ENCODE data around the gene CHRNG.

CHRNG gene

GRCh38 chr2:232533944-232534710 is 5.4 kb upstream of the CHRNG start:
- no peaks in the 10 kb centered on the region for H4K20me1 ChIP-seq (ENCODE audit: control insufficient read depth, insufficient read depth, low read depth, low read length)
- H3F3A ChIP-seq (ENCODE audit: control insufficient read depth, insufficient read depth): peaks cover 9% of the 10 kb centered on the region; the same call in 1 of the 2 replicates
- H3K79me2 ChIP-seq (ENCODE audit: control insufficient read depth, low read length): no peaks in the 10 kb centered on the region
- H3K4me3 ChIP-seq (ENCODE audit: low read length): no peak overlapping the region
- no peak overlapping the region for H3K4me2 ChIP-seq (ENCODE audit: low read length)
- TF ChIP-seq EZH2phosphoT487 (IDR thresholded peaks at IDR 0.05; ENCODE audit: borderline replicate concordance, low read length) (no peak), CTCF (IDR thresholded peaks at IDR 0.05; ENCODE audit: low read depth, low read length, poor library complexity, severe bottlenecking) (no peak)
- H3K4me1 ChIP-seq (ENCODE audit: control insufficient read depth, low read length): peaks cover 70% of the 10 kb centered on the region
- no peak overlapping the region for H3K27ac ChIP-seq (ENCODE audit: low read depth, low read length)
- H3K36me3 ChIP-seq (ENCODE audit: control insufficient read depth, low read length): no peaks in the 10 kb centered on the region
- H3K27me3 ChIP-seq (ENCODE audit: control insufficient read depth, low read length): no peaks in the 10 kb centered on the region
- H3K9me2 ChIP-seq (replicated peaks; ENCODE audit: control insufficient read depth, low read length): no peaks in the 10 kb centered on the region
- no peaks in the 10 kb centered on the region for H3K9me3 ChIP-seq (ENCODE audit: control insufficient read depth, insufficient read depth, low read length)

GRCh38 chr2:232534940-232535651 is 4.4 kb upstream of the CHRNG start:
- Histone ChIP-seq H3K36me3 (ENCODE audit: control insufficient read depth, low read length) (no peaks in the 10 kb centered on the region), H3K9me3 (ENCODE audit: control insufficient read depth, insufficient read depth, low read length) (no peaks in the 10 kb centered on the region), H3K79me2 (ENCODE audit: control insufficient read depth, low read length) (no peaks in the 10 kb centered on the region), H3K4me3 (ENCODE audit: low read length) (no peak overlapping the region), H3K9me2 (replicated peaks; ENCODE audit: control insufficient read depth, low read length) (no peaks in the 10 kb centered on the region), H3K27me3 (ENCODE audit: control insufficient read depth, low read length) (no peaks in the 10 kb centered on the region), H4K20me1 (ENCODE audit: control insufficient read depth, insufficient read depth, low read depth, low read length) (no peaks in the 10 kb centered on the region), H3K27ac (ENCODE audit: low read depth, low read length) (no peak overlapping the region), H3K4me1 (ENCODE audit: control insufficient read depth, low read length) (peaks cover 63% of the 10 kb centered on the region), H3K4me2 (ENCODE audit: low read length) (no peak overlapping the region), H3F3A (ENCODE audit: control insufficient read depth, insufficient read depth) (peaks cover 7% of the 10 kb centered on the region; the same call in 1 of the 2 replicates)
- TF ChIP-seq EZH2phosphoT487 (IDR thresholded peaks at IDR 0.05; ENCODE audit: borderline replicate concordance, low read length) (no peak), CTCF (IDR thresholded peaks at IDR 0.05; ENCODE audit: low read depth, low read length, poor library complexity, severe bottlenecking) (no peak)

GRCh38 chr2:232535761-232536530 is 3.5 kb upstream of the CHRNG start:
- Histone ChIP-seq H3K9me3 (ENCODE audit: control insufficient read depth, insufficient read depth, low read length) (no peaks in the 10 kb centered on the region), H3F3A (ENCODE audit: control insufficient read depth, insufficient read depth) (peaks cover 7% of the 10 kb centered on the region; the same call in 1 of the 2 replicates), H3K4me2 (ENCODE audit: low read length) (no peak overlapping the region), H3K4me3 (ENCODE audit: low read length) (no peak overlapping the region), H3K79me2 (ENCODE audit: control insufficient read depth, low read length) (no peaks in the 10 kb centered on the region), H3K27ac (ENCODE audit: low read depth, low read length) (no peak overlapping the region), H4K20me1 (ENCODE audit: control insufficient read depth, insufficient read depth, low read depth, low read length) (no peaks in the 10 kb centered on the region), H3K27me3 (ENCODE audit: control insufficient read depth, low read length) (no peaks in the 10 kb centered on the region), H3K4me1 (ENCODE audit: control insufficient read depth, low read length) (peaks cover 54% of the 10 kb centered on the region), H3K9me2 (replicated peaks; ENCODE audit: control insufficient read depth, low read length) (no peaks in the 10 kb centered on the region), H3K36me3 (ENCODE audit: control insufficient read depth, low read length) (no peaks in the 10 kb centered on the region)
- TF ChIP-seq EZH2phosphoT487 (IDR thresholded peaks at IDR 0.05; ENCODE audit: borderline replicate concordance, low read length) (no peak), CTCF (IDR thresholded peaks at IDR 0.05; ENCODE audit: low read depth, low read length, poor library complexity, severe bottlenecking) (no peak)
